Mononuclear cell (primary cell): ENCODE results near the gene FBH1. TPM values are rescaled to one million over a fixed set of nuclear protein-coding genes. Genes with fewer than 3 reads are reported as not detected.
A peak's percentile ranks its signal among the peaks of the same experiment; 100 is the strongest.
"Not testable (repeated sequence)": the region's sequence is repeated elsewhere in the genome, so short reads cannot be mapped to it uniquely, and the experiment has no call there.

Experiments used
- H3K27me3 ChIP-seq: 2 replicates; pipeline ENCODE4 v1.6.0; 2011; ENCODE audit warnings: low read length, control low read depth; ENCODE audit not compliant: insufficient read depth
- H3K4me1 ChIP-seq: 2 replicates; pipeline ENCODE4 v1.5.1; 2011; ENCODE audit warnings: mild to moderate bottlenecking, low read length, control low read depth; ENCODE audit not compliant: insufficient read depth
- H3K4me3 ChIP-seq: 2 replicates; pipeline ENCODE4 v1.5.1; 2011; ENCODE audit warnings: mild to moderate bottlenecking, low read length, moderate library complexity
- H3K9me3 ChIP-seq: 2 replicates; pipeline ENCODE4 v1.5.1; 2011; ENCODE audit warnings: low read depth, mild to moderate bottlenecking, control low read depth, low read length
- total RNA-seq: library from RNA; depleted of rRNA; stranded (reverse); fragments of >200 nt; gene quantifications from one replicate; pipeline ENCODE4 v1.2.3, GENCODE V29; 2012

FBH1 gene
- total RNA-seq, 1 donor = 36.5 TPM

DNA sequence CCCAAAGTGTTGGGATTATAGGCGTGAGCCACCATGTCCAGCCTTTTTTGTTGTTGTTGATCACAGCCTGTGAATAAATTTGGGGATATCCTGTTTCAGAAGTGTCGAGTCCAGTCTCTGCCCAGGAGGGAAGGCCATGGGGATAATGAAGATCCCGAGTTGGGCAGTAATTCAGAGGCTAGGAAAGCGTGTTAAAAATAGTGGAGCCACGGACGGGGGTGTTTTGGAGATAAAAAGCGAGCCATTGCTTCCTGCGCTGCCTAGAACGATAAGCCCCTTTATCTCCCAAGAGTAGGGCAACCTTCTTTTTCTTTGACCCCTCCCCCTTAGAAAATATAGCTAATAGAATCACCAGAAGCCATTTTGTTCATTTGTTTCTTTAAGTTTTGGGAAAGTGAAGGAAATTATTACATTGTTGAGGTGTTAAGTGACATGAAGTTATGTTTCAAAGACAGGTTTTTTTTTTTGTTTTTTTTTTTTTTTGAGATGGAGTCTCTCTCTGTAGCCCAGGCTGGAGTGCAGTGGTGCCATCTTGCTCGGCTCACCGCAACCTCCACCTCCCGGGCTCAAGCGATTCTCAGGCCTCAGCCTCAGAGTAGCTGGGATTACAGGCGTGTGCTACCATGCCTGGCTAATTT lies 44.0 kb downstream of the FBH1 start:
- Histone ChIP-seq H3K27me3 (no peaks in the 10 kb centered on the region), H3K4me3 (no peak overlapping the region), H3K9me3 (no peaks in the 10 kb centered on the region), H3K4me1 (no peaks in the 10 kb centered on the region)

- Histone ChIP-seq H3K4me1 (no peaks in the 10 kb centered on the region), H3K9me3 (no peaks in the 10 kb centered on the region), H3K4me3 (no peak overlapping the region)
Observed at GRCh38 chr10:5935628-5936027, 45.6 kb downstream of the FBH1 start.

GRCh38 chr10:5937016-5937415 lies 47.0 kb downstream of the FBH1 start:
- peaks cover 13% of the 10 kb centered on the region for H3K4me1 ChIP-seq
- no peaks in the 10 kb centered on the region for H3K27me3 ChIP-seq
- H3K9me3 ChIP-seq = no peaks in the 10 kb centered on the region
- H3K4me3 ChIP-seq = no peak overlapping the region

More at GRCh38 chr10:5935628-5936027, 45.6 kb downstream of the FBH1 start:
- no peaks in the 10 kb centered on the region for H3K27me3 ChIP-seq

GRCh38 chr10:5938291-5938690 lies 48.2 kb downstream of the FBH1 start:
- H3K27me3 ChIP-seq = no peaks in the 10 kb centered on the region
- no peaks in the 10 kb centered on the region for H3K9me3 ChIP-seq
- peaks cover 25% of the 10 kb centered on the region for H3K4me1 ChIP-seq
- H3K4me3 ChIP-seq = no peak overlapping the region

DNA sequence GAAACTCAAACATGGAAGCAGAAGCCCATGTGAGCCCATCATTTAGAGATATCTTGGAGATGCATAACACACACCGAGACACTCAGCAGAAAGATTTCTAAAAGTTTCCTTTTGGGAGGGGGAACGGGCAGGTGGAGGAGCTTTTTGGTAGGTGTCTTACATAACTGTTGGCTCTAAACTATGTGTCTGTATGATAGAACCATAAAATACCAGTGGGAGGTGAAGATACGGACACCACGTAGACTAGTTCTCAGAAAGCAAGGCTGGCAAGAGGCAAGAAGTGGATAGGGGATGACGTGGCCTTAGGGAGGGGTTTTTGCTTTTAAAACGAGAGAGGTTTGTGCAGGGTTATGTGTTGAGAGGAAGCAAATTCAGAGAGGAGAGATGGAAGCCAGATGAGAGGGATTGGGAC lies 50.8 kb downstream of the FBH1 start:
- Histone ChIP-seq H3K9me3 (no peaks in the 10 kb centered on the region), H3K4me1 (peaks cover 51% of the 10 kb centered on the region), H3K4me3 (no peak overlapping the region), H3K27me3 (no peaks in the 10 kb centered on the region)

DNA sequence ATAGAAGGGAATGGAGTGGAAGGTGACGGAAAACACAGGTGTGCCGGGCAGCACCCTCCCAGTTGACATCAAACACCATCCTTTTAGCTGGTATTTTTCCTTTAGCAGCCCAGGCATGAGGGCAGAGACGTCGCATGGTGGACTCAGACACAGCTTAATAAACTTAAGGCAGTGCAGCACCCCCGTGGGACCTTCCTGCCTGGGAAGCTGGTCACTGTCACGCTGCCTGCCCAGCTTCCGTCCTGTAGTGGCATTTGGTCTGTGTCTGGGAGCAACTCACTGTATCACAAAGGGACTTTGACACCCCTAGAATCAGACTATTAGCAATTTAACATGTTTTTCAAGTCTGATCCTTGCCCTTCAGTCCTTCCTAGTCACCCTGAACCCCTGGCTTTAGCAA lies 51.5 kb downstream of the FBH1 start:
- peaks cover 58% of the 10 kb centered on the region for H3K4me1 ChIP-seq
- no peak overlapping the region for H3K4me3 ChIP-seq
- no peaks in the 10 kb centered on the region for H3K9me3 ChIP-seq

DNA sequence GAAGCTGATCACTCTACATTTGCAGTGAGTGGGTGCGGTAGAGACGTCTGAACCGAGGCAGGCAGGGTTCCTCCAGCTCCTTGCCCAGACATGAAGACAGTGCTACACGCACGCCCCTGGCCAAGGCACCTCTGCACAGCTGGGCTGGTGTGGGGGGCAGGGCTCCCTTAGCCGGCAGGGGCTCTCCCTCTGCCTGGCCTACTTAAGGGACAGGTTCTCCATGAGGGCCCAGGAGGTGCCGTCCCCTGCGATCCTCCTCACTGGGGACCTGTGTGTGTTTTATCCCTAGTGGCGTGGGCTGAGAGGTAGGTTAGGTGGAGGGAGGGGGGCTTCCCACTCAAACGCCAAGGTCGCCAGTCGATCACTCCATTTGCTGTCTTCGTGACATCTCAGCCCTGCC lies 52.0 kb downstream of the FBH1 start:
- H3K4me1 ChIP-seq = peaks cover 63% of the 10 kb centered on the region
- H3K9me3 ChIP-seq = no peaks in the 10 kb centered on the region
- no peak overlapping the region for H3K4me3 ChIP-seq
- H3K27me3 ChIP-seq = no peaks in the 10 kb centered on the region

More for the DNA sequence above, 51.5 kb downstream of the FBH1 start:
- H3K27me3 ChIP-seq = no peaks in the 10 kb centered on the region

DNA sequence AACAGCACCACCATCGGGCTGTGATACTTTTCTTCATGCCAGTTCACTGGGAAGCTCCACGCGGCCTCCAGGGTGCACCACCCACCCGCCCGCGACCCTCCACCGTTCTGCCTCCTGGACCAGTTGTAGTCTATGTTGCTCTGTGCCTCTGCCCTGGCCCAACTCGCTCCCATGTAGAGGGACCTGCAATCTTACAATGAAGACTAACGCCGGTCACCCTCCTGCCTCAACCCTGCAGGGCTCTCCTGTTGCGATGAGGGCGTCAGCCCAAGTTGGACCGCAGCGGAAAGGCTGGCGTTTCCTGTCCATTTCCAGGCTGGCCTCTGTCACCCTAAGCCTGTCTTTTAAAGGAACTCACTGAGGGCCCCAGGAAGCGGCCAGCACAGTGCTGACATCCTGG lies 52.4 kb downstream of the FBH1 start:
- no peaks in the 10 kb centered on the region for H3K27me3 ChIP-seq
- H3K9me3 ChIP-seq = no peaks in the 10 kb centered on the region
- H3K4me3 ChIP-seq = no peak overlapping the region
- H3K4me1 ChIP-seq = peaks cover 64% of the 10 kb centered on the region

GRCh38 chr10:5943536-5943935 lies 53.5 kb downstream of the FBH1 start:
- peaks cover 64% of the 10 kb centered on the region for H3K4me1 ChIP-seq
- H3K9me3 ChIP-seq = no peaks in the 10 kb centered on the region
- no peak overlapping the region for H3K4me3 ChIP-seq
- no peaks in the 10 kb centered on the region for H3K27me3 ChIP-seq

- Histone ChIP-seq H3K4me1 (peaks cover 67% of the 10 kb centered on the region), H3K9me3 (no peaks in the 10 kb centered on the region), H3K27me3 (no peaks in the 10 kb centered on the region), H3K4me3 (no peak overlapping the region)
Observed at GRCh38 chr10:5944389-5945189, 54.5 kb downstream of the FBH1 start.

GRCh38 chr10:5945190-5945509 lies 55.1 kb downstream of the FBH1 start:
- H3K4me3 ChIP-seq = peak overlapping the region; percentile 14
- H3K9me3 ChIP-seq = no peaks in the 10 kb centered on the region
- no peaks in the 10 kb centered on the region for H3K27me3 ChIP-seq
- H3K4me1 ChIP-seq = peaks cover 68% of the 10 kb centered on the region

DNA sequence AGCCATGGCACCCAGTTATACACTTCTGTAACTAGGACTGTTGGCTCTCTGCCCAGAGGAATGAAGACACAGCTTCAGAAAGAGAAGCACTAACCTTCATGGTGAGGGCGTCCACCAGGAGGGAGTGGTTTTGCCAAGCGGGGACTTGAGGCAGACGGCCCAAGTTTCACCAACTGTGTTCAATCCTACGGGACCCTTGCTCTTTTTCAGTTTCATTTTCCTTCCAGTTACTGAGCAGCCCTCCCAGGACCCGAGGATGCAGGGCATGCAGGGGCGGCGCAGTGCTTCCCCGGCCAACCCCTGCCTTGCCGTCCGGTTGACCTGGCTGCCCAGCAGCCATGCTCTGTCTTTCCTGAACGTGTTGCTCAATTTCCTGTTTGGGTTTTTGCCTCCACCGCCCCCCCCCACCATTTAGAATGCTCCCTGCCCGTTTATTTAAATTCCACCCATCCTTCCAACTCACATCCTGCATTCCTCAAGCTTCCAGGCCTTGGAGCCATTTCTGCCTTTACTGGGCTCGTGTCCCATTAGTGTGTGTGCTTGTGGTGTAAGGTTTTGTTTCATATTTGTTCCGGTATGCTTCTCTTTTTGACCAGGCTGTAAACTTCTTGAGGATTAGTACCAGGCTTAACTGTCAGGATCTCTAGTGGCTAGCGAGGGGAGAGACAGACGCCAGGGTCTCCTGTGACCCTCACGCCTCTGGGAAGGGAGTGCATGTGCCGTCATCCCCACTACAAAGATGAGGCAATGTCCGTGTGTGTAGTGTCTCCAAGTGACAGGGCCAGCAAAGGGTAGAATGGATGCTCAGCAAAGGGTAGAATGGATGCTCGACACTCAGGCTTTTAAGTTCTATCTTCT lies 55.7 kb downstream of the FBH1 start:
- peak overlapping the region; percentile 14 for H3K4me3 ChIP-seq
- no peaks in the 10 kb centered on the region for H3K27me3 ChIP-seq
- no peaks in the 10 kb centered on the region for H3K9me3 ChIP-seq
- H3K4me1 ChIP-seq = peaks cover 74% of the 10 kb centered on the region

GRCh38 chr10:5946419-5946775 lies 56.4 kb downstream of the FBH1 start:
- H3K4me3 ChIP-seq, H3K9me3 ChIP-seq, H3K27me3 ChIP-seq: not testable (repeated sequence)
- H3K4me1 ChIP-seq = peaks cover 72% of the 10 kb centered on the region

- peaks cover 71% of the 10 kb centered on the region for H3K4me1 ChIP-seq
Observed at GRCh38 chr10:5946786-5947185, 56.7 kb downstream of the FBH1 start.

GRCh38 chr10:5947471-5948207 lies 57.6 kb downstream of the FBH1 start:
- Histone ChIP-seq H3K27me3 (no peaks in the 10 kb centered on the region), H3K4me3 (no peak overlapping the region), H3K4me1 (peaks cover 62% of the 10 kb centered on the region), H3K9me3 (no peaks in the 10 kb centered on the region)

More at GRCh38 chr10:5946786-5947185, 56.7 kb downstream of the FBH1 start:
- no peaks in the 10 kb centered on the region for H3K9me3 ChIP-seq
- H3K27me3 ChIP-seq = no peaks in the 10 kb centered on the region
- no peak overlapping the region for H3K4me3 ChIP-seq
